DMS53 treated with DMSO at 0.1 percent for 48 hours (cell line): ENCODE measurements around the gene KRTAP5-2.
"Not testable (repeated sequence)": the region's sequence is repeated elsewhere in the genome, so short reads cannot be mapped to it uniquely, and the experiment has no call there.

Source experiments
- DNase-seq: peaks from one replicate; lab custom pipeline; 2025; ENCODE audit not compliant: unreplicated experiment; lab: John Stamatoyannopoulos, UW

The KRTAP5-2 gene

GRCh38 chr11:1592628-1593027 lies 5.5 kb downstream of the KRTAP5-2 start:
- no peak for DNase-seq

GRCh38 chr11:1589996-1590395 lies 8.1 kb downstream of the KRTAP5-2 start:
- no peak for DNase-seq

GRCh38 chr11:1589191-1589963 lies 8.7 kb downstream of the KRTAP5-2 start:
- DNase-seq, result not testable (repeated sequence)

GRCh38 chr11:1586699-1587098 lies 11.4 kb downstream of the KRTAP5-2 start:
- DNase-seq, result no peak

- DNase-seq, result not testable (repeated sequence)
These were observed 13.3 kb downstream of the KRTAP5-2 start, which contains the start of gene KRTAP5-1 for GRCh38 chr11:1584661-1585370. KRTAP5-1 (minus strand) TSS chr11:1585283; CDS start chr11:1585249, 34 bp downstream.

- DNase-seq, result not testable (repeated sequence)
These were observed 15.2 kb downstream of the KRTAP5-2 start for GRCh38 chr11:1582909-1583308.

- DNase-seq, result no peak
These were observed 16.1 kb downstream of the KRTAP5-2 start for GRCh38 chr11:1581976-1582375.

GRCh38 chr11:1576825-1577224 lies 21.3 kb downstream of the KRTAP5-2 start:
- DNase-seq, result no peak

GRCh38 chr11:1575756-1576155 lies 22.3 kb downstream of the KRTAP5-2 start:
- DNase-seq, result not testable (repeated sequence)

GRCh38 chr11:1574933-1575242 lies 23.2 kb downstream of the KRTAP5-2 start:
- no peak for DNase-seq

GRCh38 chr11:1574238-1574932 lies 23.7 kb downstream of the KRTAP5-2 start:
- DNase-seq, result peak; percentile 94

GRCh38 chr11:1573903-1574237 lies 24.2 kb downstream of the KRTAP5-2 start:
- DNase-seq, result no peak

- DNase-seq, result peak; percentile 77
These were observed 24.8 kb downstream of the KRTAP5-2 start for GRCh38 chr11:1573077-1573902.

GRCh38 chr11:1572197-1573076 lies 25.7 kb downstream of the KRTAP5-2 start, which contains the start of gene DUSP8:
DUSP8 (minus strand) TSS chr11:1572271; CDS start chr11:1565826, 6,445 bp downstream.
- DNase-seq, result peak; percentile 87

GRCh38 chr11:1571760-1572196 lies 26.3 kb downstream of the KRTAP5-2 start:
- no peak for DNase-seq

- DNase-seq, result no peak
These were observed 27.0 kb downstream of the KRTAP5-2 start for GRCh38 chr11:1570896-1571759.

- DNase-seq, result no peak
These were observed 27.6 kb downstream of the KRTAP5-2 start for GRCh38 chr11:1570531-1570895.

- no peak for DNase-seq
These were observed 28.1 kb downstream of the KRTAP5-2 start for GRCh38 chr11:1570001-1570453.

GRCh38 chr11:1569251-1569780 lies 28.8 kb downstream of the KRTAP5-2 start:
- DNase-seq, result no peak
